Right hindlimb (tissue), 1 donor: ENCODE data around the gene PIAS4.

Source experiments
- DNase-seq: peaks from one replicate; pipeline ENCODE4 v3.0.0-alpha.2; 2018

Gene PIAS4

GRCh38 chr19:4023600-4024398 is 16.3 kb downstream of the PIAS4 start:
- no peak for DNase-seq

- DNase-seq, result no peak
Measured at GRCh38 chr19:4025317-4025716, 17.8 kb downstream of the PIAS4 start.

GRCh38 chr19:4027146-4027545 is 19.6 kb downstream of the PIAS4 start:
- no peak for DNase-seq

DNA sequence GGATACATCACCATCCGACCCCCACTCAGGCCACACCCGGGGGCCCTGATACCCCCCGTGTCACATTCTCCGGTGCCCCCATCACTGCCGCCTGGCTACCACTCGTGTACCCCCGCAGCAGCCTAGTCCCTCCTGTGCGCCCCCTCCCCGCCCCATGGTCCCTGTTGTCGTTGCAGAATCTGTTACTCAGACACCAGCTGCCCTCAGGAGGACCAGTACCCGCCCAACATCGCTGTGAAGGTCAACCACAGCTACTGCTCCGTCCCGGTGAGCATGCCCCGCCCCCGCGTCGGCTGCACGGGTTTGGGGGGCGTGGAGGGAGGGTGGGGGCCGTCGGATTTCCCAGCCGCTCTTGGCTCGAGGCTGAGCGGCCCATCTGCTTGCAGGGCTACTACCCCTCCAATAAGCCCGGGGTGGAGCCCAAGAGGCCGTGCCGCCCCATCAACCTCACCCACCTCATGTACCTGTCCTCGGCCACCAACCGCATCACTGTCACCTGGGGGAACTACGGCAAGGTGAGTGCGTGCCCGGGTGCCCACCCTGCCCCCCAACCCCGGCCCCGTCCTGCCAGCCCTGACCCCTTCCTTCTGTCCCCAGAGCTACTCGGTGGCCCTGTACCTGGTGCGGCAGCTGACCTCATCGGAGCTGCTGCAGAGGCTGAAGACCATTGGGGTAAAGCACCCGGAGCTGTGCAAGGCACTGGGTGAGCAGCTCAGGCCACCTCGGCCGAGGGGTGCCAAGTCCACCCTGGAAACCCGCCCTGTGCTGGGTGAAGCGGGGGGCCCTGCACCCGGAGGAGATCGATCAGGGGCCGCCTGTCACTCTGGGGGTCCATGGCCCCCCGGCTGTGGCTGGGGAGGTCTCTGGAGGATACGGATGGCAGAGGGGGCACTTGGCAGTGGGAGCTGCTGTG is 21.1 kb downstream of the PIAS4 start:
- no peak for DNase-seq

DNA sequence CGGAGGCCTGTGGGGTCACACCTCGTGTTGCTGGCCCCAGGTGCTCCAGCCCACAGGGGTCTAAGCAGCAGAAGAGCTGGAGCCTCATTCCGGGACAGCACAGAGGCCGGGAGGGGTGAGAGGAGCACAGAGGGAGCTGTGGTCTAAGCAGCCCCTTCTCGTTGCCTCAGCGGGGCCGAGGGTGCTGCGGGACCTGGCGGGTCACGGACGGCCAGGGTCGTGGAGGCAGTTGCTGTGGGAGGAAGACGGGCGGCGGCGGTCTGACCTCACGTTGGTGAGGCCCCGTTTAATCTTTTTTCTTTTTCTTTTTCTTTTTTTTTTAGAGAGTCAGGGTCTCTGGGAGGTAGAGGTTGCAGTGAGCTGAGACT is 21.7 kb downstream of the PIAS4 start:
- DNase-seq, result no peak

DNA sequence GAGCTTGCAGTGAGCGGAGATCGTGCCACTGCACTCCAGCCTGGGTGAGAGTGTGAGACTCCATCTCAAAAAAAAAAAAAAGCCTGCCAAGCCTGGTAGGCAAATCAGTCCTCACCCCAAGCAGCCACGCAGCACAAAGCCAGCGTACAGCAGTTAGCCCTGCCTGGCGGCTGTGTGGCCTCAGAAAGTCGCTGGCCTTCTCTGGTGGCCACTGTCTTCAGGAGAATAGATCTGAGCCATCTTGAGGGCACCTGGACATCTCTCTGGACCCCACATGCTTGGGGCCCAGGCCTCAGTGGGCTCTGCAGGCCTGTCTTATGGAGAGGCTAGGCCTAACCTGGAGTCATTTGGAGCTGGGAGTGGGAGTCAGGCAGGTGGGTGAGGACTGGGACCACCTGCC is 23.0 kb downstream of the PIAS4 start:
- DNase-seq, result no peak

DNA sequence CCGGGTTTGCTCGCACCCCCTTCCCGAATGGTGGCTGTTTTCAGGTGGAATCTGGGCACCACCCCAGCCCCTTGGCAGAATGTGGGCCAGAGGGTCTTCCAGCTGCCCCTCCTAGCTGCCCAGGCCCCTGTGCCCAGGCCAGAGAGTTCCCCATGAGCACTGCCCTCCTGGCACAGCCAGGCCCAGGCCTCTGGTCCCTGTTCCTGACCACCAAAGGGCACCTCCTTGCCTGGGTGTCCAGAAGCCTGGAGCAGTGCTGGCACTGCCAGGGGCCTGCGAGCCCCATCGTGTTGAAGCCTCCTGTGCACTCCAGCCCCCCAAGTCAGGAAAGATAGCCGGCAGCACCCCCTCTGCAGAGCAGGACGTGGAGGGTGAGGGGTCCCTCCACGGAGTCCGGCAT is 23.4 kb downstream of the PIAS4 start:
- no peak for DNase-seq

DNA sequence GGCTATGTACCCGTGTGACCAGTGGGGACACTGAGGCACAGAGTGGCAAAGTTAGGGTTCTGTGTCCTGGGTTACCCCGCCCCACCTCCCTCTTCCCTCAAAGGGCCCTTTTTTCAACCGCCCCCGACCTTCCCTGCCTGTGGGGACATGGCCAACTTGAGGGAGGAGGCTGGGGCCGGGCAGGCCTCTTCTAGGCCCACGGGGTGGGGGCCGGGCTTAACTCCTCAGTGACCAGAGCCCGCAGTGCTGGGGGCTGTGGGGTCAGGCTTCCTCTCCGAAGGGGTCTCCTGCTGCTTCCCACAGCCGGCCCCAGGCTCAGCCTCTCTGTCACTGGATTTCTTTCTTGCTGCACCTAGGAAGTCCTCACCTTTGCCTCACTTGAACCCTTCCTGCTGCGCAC is 23.9 kb downstream of the PIAS4 start:
- DNase-seq, result no peak

GRCh38 chr19:4032436-4032835 is 24.9 kb downstream of the PIAS4 start:
- no peak for DNase-seq

GRCh38 chr19:4033028-4033956 is 25.8 kb downstream of the PIAS4 start:
- DNase-seq, result no peak

DNA sequence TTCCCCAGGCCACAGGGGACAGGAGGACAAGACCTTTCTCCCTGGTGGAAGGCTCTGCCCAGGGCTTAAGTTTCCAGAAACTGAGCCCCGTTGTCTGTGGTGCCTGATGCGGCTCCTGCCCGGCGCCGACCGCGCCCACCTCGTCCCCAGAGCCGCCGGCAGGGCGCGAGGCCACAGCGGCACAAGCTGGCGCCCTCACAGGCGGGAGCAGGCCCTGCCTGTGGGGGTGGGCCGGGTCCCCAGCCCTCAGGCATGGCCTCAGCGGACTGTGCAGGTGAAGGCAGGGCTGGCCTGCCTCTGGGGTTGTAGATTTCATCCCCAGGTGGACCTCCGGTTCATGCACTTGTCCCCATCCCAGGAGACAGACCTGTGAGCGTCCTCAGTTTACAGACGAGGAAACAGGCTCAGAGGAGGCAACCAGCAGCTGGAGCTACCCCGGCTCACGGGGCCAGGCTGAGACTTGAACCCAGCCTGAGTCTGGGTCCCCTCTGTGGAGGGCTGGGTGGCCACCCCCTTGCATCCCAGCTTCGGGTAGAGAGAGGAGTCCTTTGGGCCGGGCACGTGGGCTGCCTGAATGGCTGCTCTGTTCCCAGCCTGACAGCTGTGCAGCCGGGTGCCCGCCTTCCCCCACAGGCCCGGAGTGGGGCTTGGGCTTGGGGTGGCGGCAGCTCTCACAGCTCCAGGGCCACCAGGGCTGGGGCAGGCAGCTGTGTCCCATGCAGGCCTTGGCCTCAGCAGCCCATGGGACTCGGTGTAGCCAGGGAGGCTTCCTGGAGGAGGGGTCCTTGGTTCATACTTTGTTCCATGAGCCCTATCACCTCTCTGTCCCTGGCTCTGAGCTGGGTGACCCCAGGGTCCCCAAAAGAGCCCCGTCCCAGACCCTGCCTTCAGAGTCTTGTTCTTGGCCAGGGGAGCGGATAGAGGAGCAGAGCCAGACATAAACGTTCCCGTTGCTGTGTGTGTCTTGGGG is 26.8 kb downstream of the PIAS4 start:
- no peak for DNase-seq

DNA sequence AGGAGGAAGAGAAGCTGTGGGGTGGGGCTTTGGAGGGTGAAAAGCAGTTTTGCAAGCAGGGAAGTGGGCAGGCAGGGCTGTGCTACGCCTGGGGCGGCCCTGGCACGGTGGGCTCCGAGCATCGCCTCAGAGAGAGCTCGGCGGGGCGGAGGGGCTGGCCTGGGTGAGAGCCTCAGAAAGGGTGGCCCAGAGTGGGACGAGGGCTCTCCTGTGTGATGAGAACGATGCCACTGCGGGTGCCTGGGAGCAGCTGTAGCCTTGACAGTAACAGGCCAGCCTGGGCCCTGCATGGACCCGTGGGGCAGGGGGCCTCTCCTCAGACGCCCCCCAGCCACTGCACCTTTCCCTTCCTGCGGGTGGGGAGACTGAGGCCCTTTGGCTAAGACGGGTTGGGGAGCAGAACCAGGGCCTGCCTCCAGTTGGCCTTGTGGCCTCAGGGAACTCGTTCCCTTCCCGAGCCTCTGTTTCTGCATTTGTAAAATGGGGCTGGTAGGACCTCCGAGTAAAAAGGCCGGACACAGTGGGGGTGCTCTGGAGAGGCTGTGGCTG is 27.6 kb downstream of the PIAS4 start:
- DNase-seq, result no peak

GRCh38 chr19:4035582-4035981 is 28.0 kb downstream of the PIAS4 start:
- no peak for DNase-seq

DNA sequence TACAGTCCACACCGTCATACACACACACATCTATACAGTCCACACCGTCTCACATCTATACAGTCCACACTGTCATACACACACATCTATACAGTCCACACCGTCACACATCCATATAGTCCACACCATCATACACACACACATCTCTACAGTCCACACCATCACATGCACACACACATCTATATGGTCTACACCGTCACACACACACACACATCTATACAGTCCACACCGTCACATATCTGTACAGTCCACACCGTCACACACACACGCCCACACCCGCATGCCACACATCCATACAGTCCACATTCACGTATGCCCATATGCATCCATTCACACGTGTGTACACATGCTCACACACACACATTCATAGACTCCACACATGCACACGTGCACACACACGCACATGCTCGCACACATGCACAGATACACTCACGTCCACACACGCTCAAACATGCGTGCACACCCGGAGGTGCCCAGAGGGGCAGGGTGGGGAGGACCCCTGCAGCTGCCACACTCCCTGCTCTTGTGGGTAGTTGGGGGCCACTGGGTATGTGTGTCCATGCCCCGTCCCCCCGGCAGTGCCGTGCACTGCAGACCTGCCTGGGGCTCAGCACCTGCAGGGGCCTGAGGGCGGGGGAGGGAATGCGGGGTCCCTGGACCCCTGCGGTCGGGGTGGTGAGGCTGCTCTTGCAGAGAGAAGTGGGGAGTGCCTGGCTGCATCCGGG is 29.2 kb downstream of the PIAS4 start:
- DNase-seq, result no peak

- DNase-seq, result no peak
Measured at GRCh38 chr19:4037301-4037949, 29.9 kb downstream of the PIAS4 start.

DNA sequence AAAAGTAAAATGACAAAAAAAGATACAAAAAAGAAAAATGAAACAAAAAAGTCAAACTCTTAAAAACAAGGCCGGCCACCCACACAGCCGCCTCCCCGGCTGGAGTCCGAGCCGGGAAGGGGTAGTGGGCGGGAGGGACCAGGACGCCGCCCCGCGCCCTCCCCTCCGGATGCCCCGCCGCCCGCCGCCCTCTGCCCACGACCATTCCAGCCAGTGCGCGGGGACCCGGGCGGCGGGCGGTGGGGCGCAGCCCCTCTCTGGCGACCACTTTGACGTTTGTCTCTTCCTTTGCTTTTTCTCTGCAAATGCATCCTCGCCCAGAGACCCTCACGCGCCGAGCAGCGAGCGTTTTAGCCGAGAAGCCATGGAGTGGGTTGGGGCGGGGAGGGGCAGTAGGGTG is 30.5 kb downstream of the PIAS4 start:
- DNase-seq, result no peak

- no peak for DNase-seq
Measured at GRCh38 chr19:4038661-4039423, 31.3 kb downstream of the PIAS4 start.

DNA sequence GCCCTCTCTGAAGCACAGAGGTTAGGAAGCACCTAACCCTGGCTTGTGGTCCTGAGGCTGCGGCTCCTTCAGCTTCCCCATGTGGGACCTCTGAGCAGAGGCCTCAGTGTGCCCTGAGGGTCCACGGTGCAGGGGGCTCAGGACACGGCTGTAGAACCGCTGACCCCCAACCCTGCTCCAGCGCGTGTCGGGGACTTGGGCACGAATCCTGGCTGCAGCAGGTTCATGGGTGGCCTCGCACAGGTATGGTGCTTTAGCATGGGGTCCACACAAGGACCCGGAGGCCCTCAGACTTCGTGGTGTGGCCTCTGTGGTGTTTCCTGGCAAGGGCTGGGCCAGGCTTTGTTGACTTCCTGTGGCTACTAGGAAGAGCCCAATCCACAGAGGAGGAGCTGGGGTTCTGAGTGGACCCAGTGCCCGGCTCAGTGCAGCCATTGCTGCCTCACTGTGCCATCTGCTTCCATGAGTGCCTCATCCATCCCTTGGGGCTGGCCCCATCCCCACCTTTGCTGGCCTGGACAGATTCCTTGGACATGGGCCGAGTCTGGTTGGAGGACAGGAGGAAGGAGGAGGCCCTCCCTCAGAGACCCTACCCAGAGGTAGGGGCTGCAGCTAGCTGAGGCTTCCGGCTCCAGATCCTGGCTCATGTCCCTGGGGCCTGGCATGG is 34.7 kb downstream of the PIAS4 start:
- DNase-seq, result no peak

DNA sequence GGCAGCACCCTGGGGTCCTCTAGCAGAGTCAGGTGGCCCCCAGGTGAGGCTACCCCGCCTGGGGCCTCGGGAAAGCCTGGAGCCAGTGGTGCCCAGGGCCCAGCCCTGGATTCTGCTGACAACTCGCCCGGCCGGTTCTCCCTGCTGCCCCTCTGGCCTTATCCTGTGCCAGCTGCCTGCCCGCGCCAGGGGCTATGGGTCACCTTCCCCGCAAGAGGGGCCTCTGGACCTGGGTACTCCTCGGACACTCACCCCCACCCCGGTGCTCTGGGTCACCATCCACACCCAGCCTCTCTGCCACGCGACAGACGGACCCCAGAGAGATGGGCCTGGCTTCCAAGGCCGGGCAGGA is 35.2 kb downstream of the PIAS4 start:
- DNase-seq, result no peak
